Measurements from ENCODE around the gene HS3ST3A1.

The HS3ST3A1 gene

GRCh38 chr17:13484020-13484419 lies 117.7 kb downstream of the HS3ST3A1 start:
- DNase-seq = no peak

GRCh38 chr17:13480877-13481276 lies 120.9 kb downstream of the HS3ST3A1 start:
- no peak for DNase-seq

DNA sequence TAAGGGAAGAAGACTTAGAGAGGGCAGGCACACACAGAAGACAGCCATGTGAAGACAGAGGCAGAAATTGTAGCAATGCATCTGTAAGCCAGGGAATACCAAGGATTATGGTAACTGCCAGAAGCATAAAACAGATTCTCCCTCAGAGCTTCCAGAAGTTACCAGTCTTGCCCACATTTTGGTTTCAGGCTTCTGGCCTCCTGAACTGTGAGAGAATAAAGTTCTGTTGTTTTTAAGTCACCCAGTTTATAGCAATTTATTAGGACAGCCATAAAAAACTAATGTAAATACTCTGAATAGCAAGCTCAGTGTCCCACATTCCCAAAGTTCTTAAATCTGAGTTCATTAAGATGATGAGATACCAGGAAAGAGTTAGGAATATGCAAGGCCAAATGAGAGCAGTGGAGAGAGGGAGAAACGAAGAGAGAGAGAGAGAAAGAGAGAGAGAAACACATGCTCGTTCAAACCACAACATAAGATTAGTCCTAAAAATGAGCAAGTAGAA lies 123.4 kb downstream of the HS3ST3A1 start:
- DNase-seq = no peak

GRCh38 chr17:13477180-13477611 lies 124.5 kb downstream of the HS3ST3A1 start:
- DNase-seq = no peak

DNA sequence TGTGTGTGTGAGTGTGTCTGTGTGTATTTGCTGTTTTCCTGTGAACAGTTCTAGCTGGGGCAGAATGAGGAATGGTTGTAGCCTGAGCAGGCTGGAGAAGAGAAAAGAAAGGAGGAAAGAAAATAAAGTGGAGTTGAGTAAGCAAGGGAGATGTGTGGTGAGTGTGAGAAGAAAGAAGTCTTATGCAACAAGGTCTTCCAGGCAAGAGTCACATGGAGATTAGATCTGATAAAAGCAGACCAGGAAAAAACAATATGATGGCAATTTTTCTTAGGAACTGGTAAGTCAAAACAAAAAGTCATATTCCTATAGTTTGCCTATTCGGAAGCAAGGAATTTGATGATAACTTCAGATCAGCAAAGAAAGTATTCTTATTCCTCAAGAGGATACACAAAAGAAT lies 125.0 kb downstream of the HS3ST3A1 start:
- DNase-seq = no peak

- no peak for DNase-seq
Measured at GRCh38 chr17:13475574-13476223, 126.0 kb downstream of the HS3ST3A1 start.

GRCh38 chr17:13474073-13474800 lies 127.5 kb downstream of the HS3ST3A1 start:
- no peak for DNase-seq

DNA sequence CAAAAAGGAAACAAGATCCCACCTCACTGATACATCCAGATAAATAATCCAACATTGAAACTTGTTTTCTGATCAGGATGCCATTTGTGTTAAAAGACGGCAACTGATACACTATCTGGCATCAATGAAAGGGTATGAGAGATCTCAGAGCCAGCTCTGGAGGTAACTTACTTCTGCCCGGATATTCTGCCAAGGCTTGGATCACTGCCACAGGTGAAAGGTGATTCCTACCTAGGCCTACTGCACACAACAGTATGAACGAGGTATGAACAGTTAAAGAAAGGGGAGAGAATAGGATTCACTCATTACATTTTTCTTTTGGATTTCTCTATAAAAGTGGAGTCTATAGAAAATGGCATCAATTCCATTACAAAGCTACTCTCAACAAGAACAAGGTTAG lies 136.1 kb downstream of the HS3ST3A1 start:
- DNase-seq = no peak

DNA sequence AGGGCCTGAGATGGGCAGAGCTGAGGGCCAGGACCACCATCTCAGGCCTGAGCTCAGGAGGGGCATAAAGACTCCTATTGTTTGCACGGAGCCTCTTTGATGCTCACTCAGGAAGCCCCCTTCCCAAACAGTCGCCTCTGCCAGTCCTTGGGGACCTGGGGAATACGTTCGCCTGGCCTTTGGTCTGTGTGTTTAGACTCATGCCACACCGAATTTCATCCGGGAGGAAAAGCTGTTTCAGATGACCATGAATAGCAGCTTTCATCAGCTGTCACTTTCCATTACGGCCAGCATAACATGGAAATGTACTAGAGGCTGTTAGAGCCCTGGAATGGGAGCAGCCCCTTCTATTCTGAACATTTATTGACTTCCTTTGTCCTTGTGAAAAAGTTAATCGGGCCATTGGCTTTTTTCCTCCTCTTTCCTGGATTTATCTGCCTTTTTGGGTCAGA lies 139.0 kb downstream of the HS3ST3A1 start:
- no peak for DNase-seq

GRCh38 chr17:13462146-13462545 lies 139.6 kb downstream of the HS3ST3A1 start:
- DNase-seq = no peak

GRCh38 chr17:13460261-13461000 lies 141.3 kb downstream of the HS3ST3A1 start:
- DNase-seq = no peak

GRCh38 chr17:13457783-13458182 lies 143.9 kb downstream of the HS3ST3A1 start:
- DNase-seq = no peak

Measured in NCI-H2081 treated with DMSO at 0.1 percent for 48 hours (cell line).